Globus pallidus (tissue), 1 donor: ENCODE data around the gene TMEM187.
"Not testable (repeated sequence)": the region's sequence is repeated elsewhere in the genome, so short reads cannot be mapped to it uniquely, and the experiment has no call there.

Source experiments
- DNase-seq: peaks from one replicate; pipeline ENCODE4 v3.0.0-alpha.2; 2015; ENCODE audit warnings: low spot score

Gene TMEM187

GRCh38 chrX:153971450-153972367 is 845 bp upstream of the TMEM187 start, which contains the start of gene HCFC1:
TSS of gene HCFC1 (minus strand) at chrX:153971818. CDS start at chrX:153970840, 978 bp downstream.
- peak; percentile 88 for DNase-seq

- DNase-seq: no peak
These were observed 811 bp downstream of the TMEM187 start for GRCh38 chrX:153973127-153974002.

- DNase-seq: no peak
These were observed 1.6 kb downstream of the TMEM187 start for GRCh38 chrX:153974003-153974725.

GRCh38 chrX:153974726-153975286 is 2.3 kb downstream of the TMEM187 start:
- no peak for DNase-seq

GRCh38 chrX:153980394-153980793 is 7.8 kb downstream of the TMEM187 start:
- DNase-seq: not testable (repeated sequence)

GRCh38 chrX:153981231-153981630 is 8.7 kb downstream of the TMEM187 start:
- no peak for DNase-seq

- DNase-seq: peak; percentile 34
These were observed 9.4 kb downstream of the TMEM187 start for GRCh38 chrX:153981771-153982533.

- DNase-seq: no peak
These were observed 10.8 kb downstream of the TMEM187 start for GRCh38 chrX:153983321-153983801.

- DNase-seq: no peak
These were observed 12.0 kb downstream of the TMEM187 start for GRCh38 chrX:153984351-153985178.

GRCh38 chrX:153988493-153988892 is 15.9 kb downstream of the TMEM187 start:
- no peak for DNase-seq

GRCh38 chrX:153989973-153990655 is 17.6 kb downstream of the TMEM187 start:
- no peak for DNase-seq

- no peak for DNase-seq
These were observed 18.5 kb downstream of the TMEM187 start for GRCh38 chrX:153991013-153991580.

- no peak for DNase-seq
These were observed 19.6 kb downstream of the TMEM187 start for GRCh38 chrX:153992180-153992579.

GRCh38 chrX:153993079-153993478 is 20.5 kb downstream of the TMEM187 start:
- DNase-seq: no peak

- no peak for DNase-seq
These were observed 21.4 kb downstream of the TMEM187 start for GRCh38 chrX:153993978-153994377.

- not testable (repeated sequence) for DNase-seq
These were observed 21.8 kb downstream of the TMEM187 start for GRCh38 chrX:153994398-153994797.

- DNase-seq: no peak
These were observed 22.9 kb downstream of the TMEM187 start for GRCh38 chrX:153995504-153995903.

GRCh38 chrX:153999359-154000037 is 26.9 kb downstream of the TMEM187 start:
- DNase-seq: no peak
